GM12878 (cell line): ENCODE results near the gene ALB. TPM values are rescaled to one million over a fixed set of nuclear protein-coding genes. Genes with fewer than 3 reads are reported as not detected.

Experiments used
- ATAC-seq: fragments of 200-7000 bp; cut with Tn5 transposase; 3 replicates; pipeline ENCODE4 v1.9.1; 2020; ENCODE audit warnings: mild to moderate bottlenecking, moderate library complexity
- BruUV-seq: library from RNA; stranded (reverse); fragments of 400-500 nt; replicated peaks from 2 replicates; lab custom pipeline; 2021; lab: Mats Ljungman, UMichigan
- CTCF ChIA-PET: fragments of 300-600 bp; sonication (Branson Sonifier 250); formaldehyde crosslinking; extraction: SDS; loops from one replicate; lab custom pipeline; 2021; ENCODE audit warnings: inconsistent platforms; lab: Yijun Ruan, JAX
- POLR2A ChIA-PET: fragments of 350-600 bp; formaldehyde crosslinking; extraction: SDS; loops from one replicate; lab custom pipeline; 2021; ENCODE audit warnings: inconsistent platforms; lab: Charles Lee
- RAD21 ChIA-PET: fragments of 300-600 bp; sonication (Branson Sonifier 250); formaldehyde crosslinking; loops from one replicate; lab custom pipeline; 2023; ENCODE audit warnings: antibody characterized with exemption; ENCODE audit not compliant: unreplicated experiment; lab: Charles Lee
- SMC1A ChIA-PET: fragments of 300-600 bp; sonication (Branson Sonifier 250); formaldehyde crosslinking; loops from one replicate; lab custom pipeline; 2023; ENCODE audit not compliant: unreplicated experiment, uncharacterized antibody; lab: Charles Lee
- DNase-seq: peaks from one replicate; pipeline ENCODE4 v3.0.0-alpha.2; 2011; ENCODE audit warnings: low read depth, low spot score
- FAIRE-seq: peaks from 3 replicates; lab custom pipeline; 2011; peaks lifted over from hg19 to GRCh38; lab: Jason Lieb, UNC
- H2AFZ ChIP-seq: 2 replicates; pipeline ENCODE4 v1.6.0; 2011; ENCODE audit warnings: low read depth, low read length, control low read depth; ENCODE audit not compliant: control insufficient read depth
- H3K27ac ChIP-seq: 2 replicates; pipeline ENCODE4 v1.5.1; 2011; ENCODE audit warnings: control low read depth; ENCODE audit not compliant: control insufficient read depth, insufficient read depth
- H3K27me3 ChIP-seq, 2 experiments: replicated peaks in 1 of 2; 2 replicates each; pipeline versions ENCODE4 v1.6.0 to v1.6.1; 2011; ENCODE audit warnings: low read length in 1 of 2; ENCODE audit not compliant: control insufficient read depth in 2 of 2, insufficient read depth in 2 of 2
- H3K36me3 ChIP-seq, 2 experiments: 2 replicates each; pipeline ENCODE4 v1.5.1; 2011; ENCODE audit warnings: low read length in 1 of 2; ENCODE audit not compliant: control insufficient read depth in 2 of 2, insufficient read depth in 2 of 2
- H3K4me1 ChIP-seq: 2 replicates; pipeline ENCODE4 v1.6.1; 2011; ENCODE audit warnings: mild to moderate bottlenecking, low read length, moderate library complexity, mixed read lengths; ENCODE audit not compliant: control insufficient read depth, insufficient read depth
- H3K4me2 ChIP-seq: 2 replicates; pipeline ENCODE4 v1.6.0; 2011; ENCODE audit warnings: control low read depth; ENCODE audit not compliant: control insufficient read depth, insufficient read depth
- H3K4me3 ChIP-seq: fragments of 200-600 bp; sonication (generic); 2 replicates; pipeline ENCODE4 v1.5.1; 2016
- H3K79me2 ChIP-seq: 2 replicates; pipeline ENCODE4 v1.6.0; 2011; ENCODE audit warnings: low read length; ENCODE audit not compliant: control insufficient read depth, insufficient read depth
- H3K9ac ChIP-seq: 2 replicates; pipeline ENCODE4 v1.8.0; 2011; ENCODE audit warnings: low read length, control low read depth, mixed read lengths; ENCODE audit not compliant: control insufficient read depth, insufficient read depth
- H3K9me3 ChIP-seq: replicated peaks from 3 replicates; pipeline ENCODE4 v1.5.1; 2011; ENCODE audit warnings: mild to moderate bottlenecking, low read length; ENCODE audit not compliant: control insufficient read depth, insufficient read depth
- H4K20me1 ChIP-seq: 2 replicates; pipeline ENCODE4 v1.6.0; 2011; ENCODE audit not compliant: control insufficient read depth, insufficient read depth
- BHLHE40 ChIP-seq, 2 experiments: fragments of 450-650 bp in 1 of 2; IDR thresholded peaks; 2 replicates each; pipeline ENCODE4 v1.6.1; 2011 to 2017; ENCODE audit warnings: low read depth in 2 of 2, borderline replicate concordance in 1 of 2, improper control_type of control experiment in 1 of 2, low read length in 1 of 2, mild to moderate bottlenecking in 1 of 2
- MTA3 ChIP-seq: IDR thresholded peaks from 2 replicates; pipeline ENCODE4 v1.6.1; 2012; ENCODE audit warnings: low read length, inconsistent platforms, borderline replicate concordance
- MXI1 ChIP-seq: fragments of 150-350 bp; IDR thresholded peaks from 2 replicates; pipeline ENCODE4 v1.6.1; 2011; ENCODE audit warnings: low read depth, mild to moderate bottlenecking, inconsistent platforms, low read length, improper control_type of control experiment
- MYB ChIP-seq: fragments of 150-350 bp; IDR thresholded peaks from 2 replicates; pipeline ENCODE4 v1.6.1; 2014; ENCODE audit warnings: mild to moderate bottlenecking, low read depth, low read length, borderline replicate concordance
- NR2C2 ChIP-seq: IDR thresholded peaks from 2 replicates; pipeline ENCODE4 v1.6.1; 2011; ENCODE audit warnings: borderline replicate concordance, low read depth; ENCODE audit not compliant: control insufficient read depth, insufficient read length
- SUZ12 ChIP-seq: fragments of 200-600 bp; sonication (generic); IDR thresholded peaks from one replicate; pipeline ENCODE4 v1.6.1; 2018; ENCODE audit warnings: antibody characterized with exemption, mild to moderate bottlenecking; ENCODE audit not compliant: unreplicated experiment
- WRNIP1 ChIP-seq: IDR thresholded peaks from 2 replicates; pipeline ENCODE4 v1.6.1; 2011; ENCODE audit warnings: low read depth, low read length, improper control_type of control experiment, borderline replicate concordance
- YY1 ChIP-seq: IDR thresholded peaks from 2 replicates; pipeline ENCODE4 v1.6.1; 2011; ENCODE audit warnings: low read depth, mild to moderate bottlenecking, low read length
- ZNF24 ChIP-seq: fragments of 450-650 bp; IDR thresholded peaks from 2 replicates; pipeline ENCODE4 v1.6.1; 2017; ENCODE audit warnings: antibody characterized with exemption, mild to moderate bottlenecking
- WGBS: methylation state at CpG from one replicate; pipeline ENCODE4 v1.1.6; 2016; ENCODE audit warnings: low lambda C conversion rate; ENCODE audit not compliant: insufficient replicate concordance, insufficient coverage; ENCODE audit errors: missing lambda C conversion rate; 5-methylcytosine and 5-hydroxymethylcytosine counted together
- in situ Hi-C: fragments of 300-500 bp; cut with MboI; formaldehyde crosslinking; loops from 9 replicates; pipeline ENCODE4 v1.14.3; 2018; ENCODE audit warnings: mixed read lengths
- intact Hi-C: fragments of 100-400 bp; cut with micrococcal nuclease; formaldehyde crosslinking; loops from one replicate; pipeline ENCODE4 v1.14.2; 2022; ENCODE audit not compliant: unreplicated experiment
- polyA plus RNA-seq, 11 experiments: library from polyadenylated mRNA; depleted of rRNA in 4 of 11; unstranded in 6 of 11; stranded (reverse) in 5 of 11; fragments of >200 nt; fragmentation: Nextera tagmentation in 4 of 11; fragmentation: Illumina TruSeq in 1 of 11; extraction: Ambion mirVana in 4 of 11; extraction: Trizol in 1 of 11; gene quantifications; 1 replicate in 1 of 11; 2 replicates in 10 of 11; pipeline versions ENCODE4 v1.2.1 to v1.2.3, GENCODE V29; 2011 to 2016; ENCODE audit warnings: inconsistent platforms in 2 of 11, missing spikeins in 2 of 11, low read depth in 1 of 11
- total RNA-seq, 4 experiments: library from RNA; depleted of rRNA in 3 of 4; stranded (reverse); fragments of >200 nt in 3 of 4; fragmentation: Illumina TruSeq in 1 of 4; extraction: Trizol in 1 of 4; gene quantifications; 2 replicates each; pipeline versions ENCODE4 v1.2.1 to v1.2.3, GENCODE V29; 2013 to 2021
- TF ChIP-seq, protein P1 (sequence below): IDR thresholded peaks from 2 replicates; pipeline ENCODE4 v1.6.1; 2012; ENCODE audit warnings: mild to moderate bottlenecking, low read depth, low read length
- TF ChIP-seq, protein P2 (sequence below): IDR thresholded peaks from 2 replicates; pipeline ENCODE4 v1.6.1; 2011; ENCODE audit warnings: borderline replicate concordance, low read depth, mild to moderate bottlenecking, moderate library complexity, low read length; ENCODE audit not compliant: insufficient read depth, poor library complexity, severe bottlenecking

The ALB gene
- total and polyA plus RNA-seq, 10 of the 15 experiments (the other 5 are each of a cell fraction or from before 2014, with no cell fraction given) = 0.05 to 29.0 TPM; not detected in 8

DNA sequence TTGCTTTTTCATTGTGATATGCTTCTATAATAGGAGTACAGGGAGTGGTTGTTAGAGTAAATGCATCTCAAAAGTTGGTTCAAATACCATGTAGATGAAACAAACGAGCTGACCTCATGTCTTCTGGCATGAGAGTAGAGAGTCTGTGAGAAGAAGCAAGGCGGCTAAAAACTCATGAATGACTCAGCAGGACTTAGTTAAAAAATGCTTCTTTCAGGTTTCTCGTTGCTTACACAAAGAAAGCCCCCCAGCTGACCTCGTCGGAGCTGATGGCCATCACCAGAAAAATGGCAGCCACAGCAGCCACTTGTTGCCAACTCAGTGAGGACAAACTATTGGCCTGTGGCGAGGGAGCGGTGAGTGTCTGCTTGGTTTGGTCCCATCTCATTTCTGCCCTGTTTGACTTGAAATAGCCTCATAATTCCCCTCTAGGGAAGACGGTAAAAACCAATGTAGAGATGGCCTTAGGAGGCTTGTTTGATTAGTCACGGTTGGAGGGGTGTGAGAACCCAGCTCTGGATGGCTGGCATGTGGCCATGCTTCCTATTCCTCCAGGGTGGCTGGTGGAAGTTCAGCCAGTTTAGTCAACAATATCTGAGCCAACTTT lies 46.4 kb downstream of the ALB start:
- DNase-seq (no peak), FAIRE-seq (no peak), ATAC-seq (no peak)
- no peaks in the 10 kb centered on the region for H3K4me1 ChIP-seq
- POLR2A ChIA-PET = no interaction called here
- no peak for TF ChIP-seq ZNF24
- no peak overlapping the region for H3K9ac ChIP-seq
- intact Hi-C loops (no loop called here), in situ Hi-C loops (loop anchor here (10.0 kb wide), 1 partner anchor 64 kb away; no protein-coding TSS in a partner anchor)
- no peak overlapping the region for H3K4me2 ChIP-seq
- no peak overlapping the region for H3K4me3 ChIP-seq
- CTCF ChIA-PET = interaction anchor here (5.7 kb wide), 1 partner anchor 110 kb away, joined by 53 read pairs; no protein-coding TSS in a partner anchor
- H3K36me3 ChIP-seq = no peaks in the 10 kb centered on the region
- H4K20me1 ChIP-seq = no peaks in the 10 kb centered on the region
- H3K9me3 ChIP-seq = no peaks in the 10 kb centered on the region
- H3K79me2 ChIP-seq = no peaks in the 10 kb centered on the region
- H2AFZ ChIP-seq = no peak overlapping the region
- RAD21 ChIA-PET = no interaction called here
- H3K27me3 ChIP-seq = no peaks in the 10 kb centered on the region
- no peak overlapping the region for H3K27ac ChIP-seq
- 32% methylated on average over 9 of the region's 9 CpGs for WGBS
- no TSS peak for BruUV-seq
- SMC1A ChIA-PET = no interaction called here

DNA sequence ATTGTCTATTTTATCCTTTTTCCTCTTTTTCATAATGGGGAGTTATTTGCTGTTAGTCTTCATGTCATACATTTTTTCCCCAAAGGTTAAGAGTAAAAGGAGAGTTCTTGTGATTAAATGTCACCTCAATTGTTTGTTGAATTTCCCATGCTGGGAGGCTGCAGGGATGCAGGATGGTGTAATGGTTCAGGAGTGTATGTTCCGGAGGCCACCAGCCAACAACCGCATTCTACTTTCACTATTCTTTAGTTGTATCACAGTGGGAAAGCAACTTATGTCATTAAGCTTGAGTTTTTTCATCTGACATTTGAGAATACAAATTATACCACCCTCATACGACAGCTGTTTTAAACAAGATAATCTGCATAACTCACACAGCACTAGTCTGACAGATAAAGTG lies 47.3 kb downstream of the ALB start:
- Histone ChIP-seq H3K9me3 (no peaks in the 10 kb centered on the region), H3K27me3 (no peaks in the 10 kb centered on the region), H3K4me2 (no peak overlapping the region), H3K36me3 (no peaks in the 10 kb centered on the region), H4K20me1 (no peaks in the 10 kb centered on the region), H3K9ac (no peak overlapping the region), H3K27ac (no peak overlapping the region), H2AFZ (no peak overlapping the region), H3K4me3 (no peak overlapping the region), H3K4me1 (no peaks in the 10 kb centered on the region), H3K79me2 (no peaks in the 10 kb centered on the region)
- 29% methylated on average over 3 of the region's 3 CpGs for WGBS
- CTCF ChIA-PET = interaction anchor here (0.5 to 1.5 kb wide), 3 partner anchors 110 to 923 kb away, joined by 3 to 6 read pairs (median 3); no protein-coding TSS in a partner anchor
- SMC1A ChIA-PET = no interaction called here
- POLR2A ChIA-PET = no interaction called here
- in situ Hi-C loops = loop anchor here (10.0 kb wide), 1 partner anchor 63 kb away; no protein-coding TSS in a partner anchor
- no TSS peak for BruUV-seq
- DNase-seq (no peak), FAIRE-seq (no peak), ATAC-seq (no peak)
- intact Hi-C loops = no loop called here
- RAD21 ChIA-PET = interaction anchor here (0.6 kb wide), 1 partner anchor 108 kb away, joined by 5 read pairs; no protein-coding TSS in a partner anchor
- TF ChIP-seq, protein P1, sequence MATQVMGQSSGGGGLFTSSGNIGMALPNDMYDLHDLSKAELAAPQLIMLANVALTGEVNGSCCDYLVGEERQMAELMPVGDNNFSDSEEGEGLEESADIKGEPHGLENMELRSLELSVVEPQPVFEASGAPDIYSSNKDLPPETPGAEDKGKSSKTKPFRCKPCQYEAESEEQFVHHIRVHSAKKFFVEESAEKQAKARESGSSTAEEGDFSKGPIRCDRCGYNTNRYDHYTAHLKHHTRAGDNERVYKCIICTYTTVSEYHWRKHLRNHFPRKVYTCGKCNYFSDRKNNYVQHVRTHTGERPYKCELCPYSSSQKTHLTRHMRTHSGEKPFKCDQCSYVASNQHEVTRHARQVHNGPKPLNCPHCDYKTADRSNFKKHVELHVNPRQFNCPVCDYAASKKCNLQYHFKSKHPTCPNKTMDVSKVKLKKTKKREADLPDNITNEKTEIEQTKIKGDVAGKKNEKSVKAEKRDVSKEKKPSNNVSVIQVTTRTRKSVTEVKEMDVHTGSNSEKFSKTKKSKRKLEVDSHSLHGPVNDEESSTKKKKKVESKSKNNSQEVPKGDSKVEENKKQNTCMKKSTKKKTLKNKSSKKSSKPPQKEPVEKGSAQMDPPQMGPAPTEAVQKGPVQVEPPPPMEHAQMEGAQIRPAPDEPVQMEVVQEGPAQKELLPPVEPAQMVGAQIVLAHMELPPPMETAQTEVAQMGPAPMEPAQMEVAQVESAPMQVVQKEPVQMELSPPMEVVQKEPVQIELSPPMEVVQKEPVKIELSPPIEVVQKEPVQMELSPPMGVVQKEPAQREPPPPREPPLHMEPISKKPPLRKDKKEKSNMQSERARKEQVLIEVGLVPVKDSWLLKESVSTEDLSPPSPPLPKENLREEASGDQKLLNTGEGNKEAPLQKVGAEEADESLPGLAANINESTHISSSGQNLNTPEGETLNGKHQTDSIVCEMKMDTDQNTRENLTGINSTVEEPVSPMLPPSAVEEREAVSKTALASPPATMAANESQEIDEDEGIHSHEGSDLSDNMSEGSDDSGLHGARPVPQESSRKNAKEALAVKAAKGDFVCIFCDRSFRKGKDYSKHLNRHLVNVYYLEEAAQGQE = no peak
- TF ChIP-seq NR2C2 = no peak
- no peak for TF ChIP-seq MYB
- no peak for TF ChIP-seq WRNIP1
- TF ChIP-seq YY1 = no peak
- TF ChIP-seq MTA3 = no peak
- TF ChIP-seq BHLHE40 (IDR thresholded peaks at IDR 0.05; ENCODE audit: borderline replicate concordance in 1 of 2, low read depth in 2 of 2, low read length in 1 of 2) = no peak
- TF ChIP-seq MXI1 = no peak
- TF ChIP-seq SUZ12 = no peak
- TF ChIP-seq, protein P2, sequence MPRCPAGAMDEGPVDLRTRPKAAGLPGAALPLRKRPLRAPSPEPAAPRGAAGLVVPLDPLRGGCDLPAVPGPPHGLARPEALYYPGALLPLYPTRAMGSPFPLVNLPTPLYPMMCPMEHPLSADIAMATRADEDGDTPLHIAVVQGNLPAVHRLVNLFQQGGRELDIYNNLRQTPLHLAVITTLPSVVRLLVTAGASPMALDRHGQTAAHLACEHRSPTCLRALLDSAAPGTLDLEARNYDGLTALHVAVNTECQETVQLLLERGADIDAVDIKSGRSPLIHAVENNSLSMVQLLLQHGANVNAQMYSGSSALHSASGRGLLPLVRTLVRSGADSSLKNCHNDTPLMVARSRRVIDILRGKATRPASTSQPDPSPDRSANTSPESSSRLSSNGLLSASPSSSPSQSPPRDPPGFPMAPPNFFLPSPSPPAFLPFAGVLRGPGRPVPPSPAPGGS = no peak
